ENCODE results near the gene PDE4D.
"Not testable (repeated sequence)": the region's sequence is repeated elsewhere in the genome, so short reads cannot be mapped to it uniquely, and the experiment has no call there.

Gene PDE4D

GRCh38 chr5:59577485-59577884 lies 316.0 kb downstream of the PDE4D start:
- DNase-seq (ENCODE audit: low spot score in 2 of 2): no peak
- Histone ChIP-seq H3K4me1 (no peaks in the 10 kb centered on the region), H3K36me3 (replicated peaks) (no peaks in the 10 kb centered on the region), H3K27me3 (ENCODE audit: low read depth) (no peaks in the 10 kb centered on the region; the same call in 1 of the 2 replicates), H3K4me3 (no peak overlapping the region), H3K9me3 (no peaks in the 10 kb centered on the region)
- in situ Hi-C loops (cut with MboI; ENCODE audit: low sequenced_read_pairs): no loop called here

- in situ Hi-C loops (cut with MboI; ENCODE audit: low sequenced_read_pairs): no loop called here
- Histone ChIP-seq H3K4me3 (no peak overlapping the region), H3K9me3 (no peaks in the 10 kb centered on the region), H3K4me1 (no peaks in the 10 kb centered on the region), H3K36me3 (replicated peaks) (no peaks in the 10 kb centered on the region), H3K27me3 (ENCODE audit: low read depth) (no peaks in the 10 kb centered on the region)
- DNase-seq (ENCODE audit: low spot score in 2 of 2): no peak
Observed at GRCh38 chr5:59575648-59576445, 317.7 kb downstream of the PDE4D start.

GRCh38 chr5:59573509-59573908 lies 320.0 kb downstream of the PDE4D start:
- in situ Hi-C loops (cut with MboI; ENCODE audit: low sequenced_read_pairs); H3K4me1 ChIP-seq; H3K36me3 ChIP-seq (replicated peaks); H3K9me3 ChIP-seq; H3K4me3 ChIP-seq; DNase-seq (ENCODE audit: low spot score in 2 of 2); H3K27me3 ChIP-seq (ENCODE audit: low read depth): not testable (repeated sequence)

DNA sequence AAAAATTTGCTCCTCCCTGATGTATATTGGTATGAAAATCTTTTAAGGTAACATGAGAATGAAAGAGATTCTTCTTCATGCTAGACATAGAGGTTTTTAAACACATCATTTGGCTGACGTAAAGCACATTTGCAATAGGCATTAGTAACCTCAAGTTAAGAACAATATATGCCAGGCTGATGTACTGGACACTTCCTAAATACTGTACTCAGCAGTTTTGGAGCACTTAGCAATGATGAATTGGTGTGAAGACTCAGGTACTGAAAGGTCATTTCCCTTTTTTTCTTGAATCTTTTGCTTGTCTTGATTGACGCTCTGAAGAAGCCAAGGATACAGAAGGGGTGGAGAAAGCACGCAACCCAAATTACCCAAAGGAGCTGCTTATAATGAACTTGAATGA lies 322.5 kb downstream of the PDE4D start:
- no peak overlapping the region for H3K4me3 ChIP-seq
- in situ Hi-C loops (cut with MboI; ENCODE audit: low sequenced_read_pairs): no loop called here
- no peak for DNase-seq (ENCODE audit: low spot score in 2 of 2)
- no peaks in the 10 kb centered on the region for H3K4me1 ChIP-seq
- no peaks in the 10 kb centered on the region for H3K27me3 ChIP-seq (ENCODE audit: low read depth)
- no peaks in the 10 kb centered on the region for H3K36me3 ChIP-seq (replicated peaks)
- H3K9me3 ChIP-seq: no peaks in the 10 kb centered on the region

GRCh38 chr5:59569608-59570334 lies 323.8 kb downstream of the PDE4D start:
- no peak for DNase-seq (ENCODE audit: low spot score in 2 of 2)

DNA sequence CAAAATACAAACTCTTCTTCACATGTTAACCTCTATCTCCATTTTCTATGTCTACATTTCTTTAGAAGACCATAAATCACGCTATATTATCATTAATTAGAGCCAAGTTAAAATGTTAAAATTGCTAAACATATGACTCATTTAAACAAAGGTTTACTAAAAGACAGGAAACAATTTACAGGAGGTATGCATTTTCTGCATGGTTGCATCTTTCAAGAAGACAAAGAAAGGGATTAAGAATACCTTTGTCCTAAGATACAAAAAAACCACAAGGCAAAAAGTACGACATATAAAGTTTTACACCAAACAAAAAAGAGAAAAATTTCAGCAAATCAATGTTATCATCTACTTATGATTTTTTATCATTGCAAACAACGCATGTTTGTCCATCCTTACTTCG lies 324.4 kb downstream of the PDE4D start:
- Histone ChIP-seq H3K4me3 (no peak overlapping the region), H3K4me1 (no peaks in the 10 kb centered on the region), H3K9me3 (no peaks in the 10 kb centered on the region), H3K36me3 (replicated peaks) (no peaks in the 10 kb centered on the region), H3K27me3 (ENCODE audit: low read depth) (no peaks in the 10 kb centered on the region)
- in situ Hi-C loops (cut with MboI; ENCODE audit: low sequenced_read_pairs): no loop called here
- DNase-seq (ENCODE audit: low spot score in 2 of 2): no peak

More at GRCh38 chr5:59569608-59570334, 323.8 kb downstream of the PDE4D start:
- H3K4me3 ChIP-seq: no peak overlapping the region
- no peaks in the 10 kb centered on the region for H3K4me1 ChIP-seq
- no peaks in the 10 kb centered on the region for H3K36me3 ChIP-seq (replicated peaks)
- in situ Hi-C loops (cut with MboI; ENCODE audit: low sequenced_read_pairs): no loop called here
- no peaks in the 10 kb centered on the region for H3K27me3 ChIP-seq (ENCODE audit: low read depth)
- no peaks in the 10 kb centered on the region for H3K9me3 ChIP-seq

GRCh38 chr5:59568161-59568560 lies 325.4 kb downstream of the PDE4D start:
- Histone ChIP-seq H3K4me1 (no peaks in the 10 kb centered on the region), H3K9me3 (no peaks in the 10 kb centered on the region), H3K27me3 (ENCODE audit: low read depth) (no peaks in the 10 kb centered on the region), H3K4me3 (no peak overlapping the region), H3K36me3 (replicated peaks) (no peaks in the 10 kb centered on the region)
- in situ Hi-C loops (cut with MboI; ENCODE audit: low sequenced_read_pairs): no loop called here
- DNase-seq (ENCODE audit: low spot score in 2 of 2): no peak

GRCh38 chr5:59565551-59565950 lies 328.0 kb downstream of the PDE4D start:
- Histone ChIP-seq H3K9me3 (no peaks in the 10 kb centered on the region), H3K4me1 (no peaks in the 10 kb centered on the region), H3K36me3 (replicated peaks) (no peaks in the 10 kb centered on the region), H3K4me3 (no peak overlapping the region), H3K27me3 (ENCODE audit: low read depth) (no peaks in the 10 kb centered on the region)
- DNase-seq (ENCODE audit: low spot score in 2 of 2): no peak
- in situ Hi-C loops (cut with MboI; ENCODE audit: low sequenced_read_pairs): no loop called here

- in situ Hi-C loops (cut with MboI; ENCODE audit: low sequenced_read_pairs): no loop called here
- DNase-seq (ENCODE audit: low spot score in 2 of 2): no peak
- Histone ChIP-seq H3K9me3 (no peaks in the 10 kb centered on the region), H3K36me3 (replicated peaks) (no peaks in the 10 kb centered on the region), H3K4me3 (no peak overlapping the region), H3K4me1 (no peaks in the 10 kb centered on the region), H3K27me3 (ENCODE audit: low read depth) (no peaks in the 10 kb centered on the region)
Observed at GRCh38 chr5:59564895-59565294, 328.6 kb downstream of the PDE4D start.

DNA sequence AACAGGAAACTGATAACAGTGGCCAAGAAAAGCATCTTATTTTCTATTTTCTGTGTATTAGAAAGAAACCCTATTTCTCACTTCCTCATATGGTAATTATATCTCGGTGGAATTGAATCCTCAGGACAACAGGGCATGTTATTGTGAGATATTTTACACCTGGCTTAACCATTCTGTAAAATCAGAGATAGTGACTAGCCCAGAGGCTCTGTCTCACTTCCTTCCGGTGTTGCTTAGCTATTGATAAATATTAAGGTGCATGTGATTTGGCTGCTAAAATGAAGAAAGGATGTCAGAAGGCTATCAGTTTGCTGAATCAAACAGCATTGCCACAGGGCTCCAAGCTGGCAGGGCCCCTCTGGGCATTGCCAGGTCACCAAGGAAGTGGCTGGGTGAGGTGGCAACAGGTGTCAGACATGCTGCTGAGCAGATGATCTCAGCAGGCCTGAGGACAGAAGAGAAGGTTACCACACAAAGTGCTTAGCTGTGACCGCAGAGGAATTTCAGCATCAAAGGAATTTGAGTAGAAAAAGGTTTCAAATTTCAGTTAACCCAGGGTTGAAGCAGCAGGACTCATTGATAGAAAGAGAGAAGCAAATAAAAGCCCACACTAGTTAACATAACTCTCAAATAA lies 330.7 kb downstream of the PDE4D start:
- no peak for DNase-seq (ENCODE audit: low spot score in 2 of 2)
- Histone ChIP-seq H3K4me1 (no peaks in the 10 kb centered on the region), H3K9me3 (no peaks in the 10 kb centered on the region), H3K4me3 (no peak overlapping the region), H3K27me3 (ENCODE audit: low read depth) (no peaks in the 10 kb centered on the region), H3K36me3 (replicated peaks) (no peaks in the 10 kb centered on the region)
- in situ Hi-C loops (cut with MboI; ENCODE audit: low sequenced_read_pairs): no loop called here

GRCh38 chr5:59560553-59560952 lies 333.0 kb downstream of the PDE4D start:
- in situ Hi-C loops (cut with MboI; ENCODE audit: low sequenced_read_pairs): no loop called here
- no peak for DNase-seq (ENCODE audit: low spot score in 2 of 2)
- no peaks in the 10 kb centered on the region for H3K4me1 ChIP-seq
- no peaks in the 10 kb centered on the region for H3K36me3 ChIP-seq (replicated peaks)
- no peaks in the 10 kb centered on the region for H3K27me3 ChIP-seq (ENCODE audit: low read depth)
- H3K4me3 ChIP-seq: no peak overlapping the region
- no peaks in the 10 kb centered on the region for H3K9me3 ChIP-seq

GRCh38 chr5:59559847-59560246 lies 333.7 kb downstream of the PDE4D start:
- H3K4me3 ChIP-seq: no peak overlapping the region
- in situ Hi-C loops (cut with MboI; ENCODE audit: low sequenced_read_pairs): no loop called here
- no peaks in the 10 kb centered on the region for H3K27me3 ChIP-seq (ENCODE audit: low read depth)
- H3K36me3 ChIP-seq (replicated peaks): no peaks in the 10 kb centered on the region
- H3K9me3 ChIP-seq: no peaks in the 10 kb centered on the region
- no peak for DNase-seq (ENCODE audit: low spot score in 2 of 2)
- no peaks in the 10 kb centered on the region for H3K4me1 ChIP-seq

DNA sequence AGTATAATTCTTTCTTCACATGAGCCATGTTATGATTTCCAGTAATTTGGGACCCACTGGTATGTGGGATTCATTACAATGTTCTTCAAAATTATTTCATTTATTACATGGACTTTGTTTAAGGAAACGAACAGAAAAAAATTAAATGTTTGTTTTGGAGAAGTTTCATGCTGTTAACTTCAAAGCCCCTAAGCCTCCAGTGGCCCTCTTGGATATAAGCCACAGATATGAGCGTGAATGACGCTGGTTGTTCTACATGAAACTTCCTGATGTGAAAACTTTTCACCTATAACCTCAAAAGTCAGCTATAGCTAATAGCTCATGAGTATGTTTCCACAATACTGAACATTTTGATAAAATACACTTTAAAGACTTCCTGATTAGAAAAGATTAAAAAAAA lies 334.2 kb downstream of the PDE4D start:
- Histone ChIP-seq H3K27me3 (ENCODE audit: low read depth) (no peaks in the 10 kb centered on the region), H3K4me1 (no peaks in the 10 kb centered on the region), H3K9me3 (no peaks in the 10 kb centered on the region), H3K36me3 (replicated peaks) (no peaks in the 10 kb centered on the region), H3K4me3 (no peak overlapping the region)
- DNase-seq (ENCODE audit: low spot score in 2 of 2): no peak
- in situ Hi-C loops (cut with MboI; ENCODE audit: low sequenced_read_pairs): no loop called here

- Histone ChIP-seq H3K4me3 (no peak overlapping the region), H3K4me1 (no peaks in the 10 kb centered on the region), H3K27me3 (ENCODE audit: low read depth) (no peaks in the 10 kb centered on the region), H3K9me3 (no peaks in the 10 kb centered on the region), H3K36me3 (replicated peaks) (no peaks in the 10 kb centered on the region)
- DNase-seq (ENCODE audit: low spot score in 2 of 2): no peak
- in situ Hi-C loops (cut with MboI; ENCODE audit: low sequenced_read_pairs): no loop called here
Observed at GRCh38 chr5:59558501-59558900, 335.0 kb downstream of the PDE4D start.

All from HAP-1 (cell line).